PC-9 (cell line): Measurements from ENCODE around the gene NR2C2. TPM values are rescaled to one million over a fixed set of nuclear protein-coding genes. Genes with fewer than 3 reads are reported as not detected.
A peak's percentile ranks its signal among the peaks of the same experiment; 100 is the strongest.

ENCODE experiments used
- BruUV-seq: library from RNA; stranded (reverse); fragments of 400-500 nt; replicated peaks from 2 replicates; lab custom pipeline; 2021; lab: Mats Ljungman, UMichigan
- CTCF ChIA-PET: fragments of 300-600 bp; sonication (Branson Sonifier 250); formaldehyde crosslinking; loops from one replicate; lab custom pipeline; 2022; ENCODE audit warnings: antibody characterized with exemption; lab: Charles Lee
- POLR2A ChIA-PET: fragments of 300-600 bp; sonication (Branson Sonifier 250); formaldehyde crosslinking; loops from one replicate; lab custom pipeline; 2022; ENCODE audit warnings: antibody characterized with exemption; ENCODE audit not compliant: unreplicated experiment; lab: Charles Lee
- DNase-seq, 2 experiments: peaks; one replicate each; pipeline versions ENCODE4 v3.0.0 to v3.0.0-alpha.2; 2015 to 2022; ENCODE audit warnings: mixed read lengths in 1 of 2
- H2AFZ ChIP-seq: fragments of 200-600 bp; sonication (generic); 2 replicates; pipeline ENCODE4 v1.8.1; 2017; ENCODE audit warnings: antibody characterized with exemption
- H3F3A ChIP-seq: fragments of 200-600 bp; sonication (generic); 2 replicates; pipeline ENCODE4 v1.8.1; 2017; ENCODE audit warnings: antibody characterized with exemption, mild to moderate bottlenecking, low read depth; ENCODE audit not compliant: insufficient read depth
- H3K27ac ChIP-seq: fragments of 200-600 bp; sonication (generic); 2 replicates; pipeline ENCODE4 v1.6.1; 2016; ENCODE audit warnings: mixed run types
- H3K27me3 ChIP-seq: fragments of 200-600 bp; sonication (generic); 2 replicates; pipeline ENCODE4 v1.6.1; 2016; ENCODE audit warnings: low read depth, mixed run types; ENCODE audit not compliant: insufficient read depth
- H3K36me3 ChIP-seq: fragments of 200-600 bp; sonication (generic); 2 replicates; pipeline ENCODE4 v1.6.1; 2016; ENCODE audit warnings: low read depth, mixed run types
- H3K4me1 ChIP-seq: fragments of 200-600 bp; sonication (generic); replicated peaks from 2 replicates; pipeline ENCODE4 v1.6.1; 2016; ENCODE audit warnings: mixed run types; ENCODE audit not compliant: insufficient read depth
- H3K4me2 ChIP-seq: fragments of 200-600 bp; sonication (generic); 2 replicates; pipeline ENCODE4 v1.6.1; 2017; ENCODE audit warnings: mixed run types
- H3K4me3 ChIP-seq: fragments of 200-600 bp; sonication (generic); 2 replicates; pipeline ENCODE4 v1.6.1; 2016; ENCODE audit warnings: mixed run types
- H3K79me2 ChIP-seq: fragments of 200-600 bp; sonication (generic); 2 replicates; pipeline ENCODE4 v1.6.1; 2017; ENCODE audit warnings: low read depth, mixed run types
- H3K9me2 ChIP-seq: fragments of 200-600 bp; sonication (generic); 2 replicates; pipeline ENCODE4 v1.8.1; 2017; ENCODE audit warnings: mild to moderate bottlenecking; ENCODE audit not compliant: insufficient read depth
- H3K9me3 ChIP-seq: fragments of 200-600 bp; sonication (generic); 2 replicates; pipeline ENCODE4 v1.8.1; 2016; ENCODE audit warnings: low read depth; ENCODE audit not compliant: insufficient read depth
- H4K20me1 ChIP-seq: fragments of 200-600 bp; sonication (generic); 2 replicates; pipeline ENCODE4 v1.8.1; 2017; ENCODE audit not compliant: insufficient read depth
- CTCF ChIP-seq: fragments of 200-600 bp; sonication (generic); conservative IDR thresholded peaks from 2 replicates; pipeline ENCODE4 v1.6.1; 2017; ENCODE audit warnings: mixed run types, antibody characterized with exemption, mild to moderate bottlenecking, moderate library complexity
- EZH2 ChIP-seq: fragments of 200-600 bp; sonication (generic); IDR thresholded peaks from 2 replicates; pipeline ENCODE4 v1.8.0; 2017; ENCODE audit warnings: antibody characterized with exemption, low read depth
- intact Hi-C: fragments of 100-400 bp; cut with micrococcal nuclease; formaldehyde crosslinking; loops from one replicate; pipeline ENCODE4 v1.10.0; 2022; ENCODE audit not compliant: unreplicated experiment
- total RNA-seq: library from RNA; stranded (reverse); gene quantifications from 2 replicates; pipeline ENCODE4 v1.2.3, GENCODE V29; 2021

Gene NR2C2
- total RNA-seq, 1 experiment from 2014 or later = 44.1 TPM

- no TSS peak for BruUV-seq
- intact Hi-C loops = loop anchor here (5.0 kb wide), 2 partner anchors 44 to 119 kb away; partner anchors contain the start of gene MRPS25
- Histone ChIP-seq H3K9me3 (no peaks in the 10 kb centered on the region), H3K4me3 (peak overlapping the region; percentile 73), H3K27me3 (no peaks in the 10 kb centered on the region), H2AFZ (peak overlapping the region; percentile 78), H3K36me3 (peaks cover 14% of the 10 kb centered on the region), H3K79me2 (peaks cover 85% of the 10 kb centered on the region), H3K27ac (peak overlapping the region; percentile 27; the same call in 1 of the 2 replicates), H4K20me1 (peaks cover 15% of the 10 kb centered on the region; the same call in 1 of the 2 replicates), H3K4me1 (peaks cover 20% of the 10 kb centered on the region; the same call in 1 of the 2 replicates), H3K4me2 (peak overlapping the region; percentile 83), H3F3A (peaks cover 14% of the 10 kb centered on the region), H3K9me2 (no peaks in the 10 kb centered on the region)
- POLR2A ChIA-PET = interaction anchor here (0.5 to 0.7 kb wide), 5 partner anchors 41 to 257 kb away, joined by 4 to 12 read pairs (median 6); partner anchors contain the start of genes CAPN7 and RBSN
- TF ChIP-seq CTCF (no peak), EZH2 (no peak)
- no peak for DNase-seq
- CTCF ChIA-PET = no interaction called here
These were observed 1.2 kb downstream of the NR2C2 start for GRCh38 chr3:14948609-14949038.

DNA sequence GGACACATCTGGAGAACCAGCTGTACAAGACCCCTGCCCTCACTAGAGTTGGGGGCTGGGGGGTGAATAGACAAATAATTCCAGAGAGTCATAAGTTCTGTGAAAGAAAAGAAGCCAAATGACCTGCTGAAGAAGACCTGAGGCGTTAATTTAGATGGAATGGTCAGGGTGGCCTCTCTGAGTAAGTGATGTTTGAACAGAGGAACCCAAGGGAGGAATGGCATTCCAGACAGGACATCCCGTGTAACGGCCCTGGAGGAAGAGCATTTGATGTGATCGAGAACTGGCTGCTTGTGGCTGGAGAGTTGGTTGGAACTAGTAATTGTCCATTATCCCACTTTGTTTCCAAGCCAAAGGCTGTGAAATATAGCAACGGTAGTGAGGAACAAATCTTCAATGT is 1.7 kb downstream of the NR2C2 start:
- H3K9me2 ChIP-seq = no peaks in the 10 kb centered on the region
- ChIA-PET POLR2A (no interaction called here), CTCF (no interaction called here)
- no TSS peak for BruUV-seq
- intact Hi-C loops = loop anchor here (5.0 kb wide), 2 partner anchors 43 to 118 kb away; partner anchors contain the start of gene MRPS25
- no peak for DNase-seq
- no peak for TF ChIP-seq CTCF
- no peak for TF ChIP-seq EZH2
- H4K20me1 ChIP-seq = peaks cover 10% of the 10 kb centered on the region; the same call in 1 of the 2 replicates
- peak overlapping the region; percentile 78; the same call in 1 of the 2 replicates for H2AFZ ChIP-seq
- peaks cover 10% of the 10 kb centered on the region; the same call in 1 of the 2 replicates for H3K36me3 ChIP-seq
- no peaks in the 10 kb centered on the region for H3K27me3 ChIP-seq
- peak overlapping the region; percentile 83 for H3K4me2 ChIP-seq
- no peaks in the 10 kb centered on the region for H3K9me3 ChIP-seq
- peaks cover 20% of the 10 kb centered on the region; the same call in 1 of the 2 replicates for H3K4me1 ChIP-seq
- H3K79me2 ChIP-seq = peaks cover 84% of the 10 kb centered on the region
- H3K27ac ChIP-seq = no peak overlapping the region
- peaks cover 14% of the 10 kb centered on the region for H3F3A ChIP-seq
- H3K4me3 ChIP-seq = peak overlapping the region; percentile 73

- Histone ChIP-seq H4K20me1 (peaks cover 3% of the 10 kb centered on the region; the same call in 1 of the 2 replicates), H3K4me2 (no peak overlapping the region), H2AFZ (no peak overlapping the region), H3K4me1 (peaks cover 20% of the 10 kb centered on the region; the same call in 1 of the 2 replicates), H3K79me2 (peaks cover 83% of the 10 kb centered on the region), H3K27ac (no peak overlapping the region), H3K27me3 (no peaks in the 10 kb centered on the region), H3F3A (peaks cover 14% of the 10 kb centered on the region), H3K9me3 (no peaks in the 10 kb centered on the region), H3K9me2 (no peaks in the 10 kb centered on the region), H3K4me3 (no peak overlapping the region), H3K36me3 (peaks cover 4% of the 10 kb centered on the region; the same call in 1 of the 2 replicates)
- DNase-seq = no peak
- intact Hi-C loops = no loop called here
- no TSS peak for BruUV-seq
- CTCF ChIA-PET = no interaction called here
- no peak for TF ChIP-seq CTCF
- no peak for TF ChIP-seq EZH2
- POLR2A ChIA-PET = no interaction called here
These were observed 2.9 kb downstream of the NR2C2 start for GRCh38 chr3:14950274-14950673.
